K562 treated with DMSO at 1 percent for 24 hours (cell line): ENCODE measurements around the gene RBM14. TPM values are rescaled to one million over a fixed set of nuclear protein-coding genes. Genes with fewer than 3 reads are reported as not detected.

Experiments used
- total RNA-seq: library from RNA; unstranded; fragments of 300-600 nt; gene quantifications from 2 replicates; pipeline ENCODE4 v1.2.3, GENCODE V29; 2022; ENCODE audit warnings: low read depth; ENCODE audit not compliant: insufficient read depth

RBM14 gene
- 77.5 and 83.1 TPM in 2 replicates for total RNA-seq

GRCh38 chr11:66616379-66617154 lies at the start of gene RBM14:
TSS of gene RBM14 (plus strand) at chr11:66616630. CDS start at chr11:66616721, 91 bp downstream.

GRCh38 chr11:66568124-66568916 lies 48.1 kb upstream of the RBM14 start, which contains the start of gene CTSF:
TSS of gene CTSF (minus strand) at chr11:66568606. CDS start at chr11:66568486, 120 bp downstream.

GRCh38 chr11:66592457-66593302 lies 23.8 kb upstream of the RBM14 start, which contains the start of the genes CCDC87 and CCS:
TSS of gene CCDC87 (minus strand) at chr11:66593063. CDS start at chr11:66593015, 48 bp downstream.
TSS of gene CCS (plus strand) at chr11:66593185. CDS start at chr11:66593262, 77 bp downstream.

GRCh38 chr11:66638177-66639065 lies 22.0 kb downstream of the RBM14 start, which contains the start of gene RBM4:
TSS of gene RBM4 (plus strand) at chr11:66638703. CDS start at chr11:66639712, 1,009 bp downstream.

Other genes with a start within 250 kb of the RBM14 start
- 14.6 and 18.1 TPM in 2 replicates for gene SLC29A2, start 244.9 kb upstream of the RBM14 start, total RNA-seq
- not detected in 2 replicates for gene NPAS4, start 195.6 kb upstream of the RBM14 start, total RNA-seq
- gene MRPL11, start 177.8 kb upstream of the RBM14 start, total RNA-seq: 43.7 and 47.1 TPM in 2 replicates
- gene PELI3, start 149.7 kb upstream of the RBM14 start, total RNA-seq: 8.3 and 8.6 TPM in 2 replicates
- gene DPP3, start 136.2 kb upstream of the RBM14 start, total RNA-seq: 58.7 and 69.0 TPM in 2 replicates
- gene BBS1, start 106.0 kb upstream of the RBM14 start, total RNA-seq: 12.5 and 13.9 TPM in 2 replicates
- gene ZDHHC24, start 70.6 kb upstream of the RBM14 start, total RNA-seq: 14.7 and 14.8 TPM in 2 replicates
- not detected in 2 replicates for gene ACTN3, start 69.7 kb upstream of the RBM14 start, total RNA-seq
- 26.6 and 29.9 TPM in 2 replicates for gene CTSF, start 48.0 kb upstream of the RBM14 start, total RNA-seq
- 0.21 and 0.36 TPM in 2 replicates for gene CCDC87, start 23.6 kb upstream of the RBM14 start, total RNA-seq
- gene CCS, start 23.4 kb upstream of the RBM14 start, total RNA-seq: 40.9 and 51.1 TPM in 2 replicates
- gene RBM4, start 22.1 kb downstream of the RBM14 start, total RNA-seq: 108 and 113 TPM in 2 replicates
- gene RBM4B, start 61.3 kb downstream of the RBM14 start, total RNA-seq: 19.3 and 20.0 TPM in 2 replicates
- 16.2 and 19.8 TPM in 2 replicates for gene SPTBN2, start 112.6 kb downstream of the RBM14 start, total RNA-seq
- 46.4 and 56.5 TPM in 2 replicates for gene RCE1, start 226.8 kb downstream of the RBM14 start, total RNA-seq
- 20.0 and 26.4 TPM in 2 replicates for gene LRFN4, start 240.4 kb downstream of the RBM14 start, total RNA-seq